NB4 (cell line): ENCODE results near the gene TOR2A.

Source experiments
- DNase-seq: peaks from one replicate; pipeline ENCODE4 v3.0.0; 2010; ENCODE audit warnings: low read depth
- H3K4me3 ChIP-seq: one replicate; pipeline ENCODE4 v1.5.1; 2011; ENCODE audit warnings: mild to moderate bottlenecking, low read depth, low read length, moderate library complexity
- CTCF ChIP-seq: IDR thresholded peaks from one replicate; pipeline ENCODE4 v1.5.1; 2012; ENCODE audit warnings: low read depth, low read length
- MAX ChIP-seq: IDR thresholded peaks from 2 replicates; pipeline ENCODE4 v1.6.1; 2011; ENCODE audit warnings: low read depth, low read length
- MYC ChIP-seq: IDR thresholded peaks from 2 replicates; pipeline ENCODE4 v1.6.1; 2011; ENCODE audit warnings: low read depth, low read length
- POLR2A ChIP-seq: IDR thresholded peaks from 2 replicates; pipeline ENCODE4 v1.6.1; 2011; ENCODE audit warnings: mild to moderate bottlenecking; ENCODE audit not compliant: insufficient read length; ENCODE audit errors: extremely low read depth

TOR2A gene

GRCh38 chr9:127744398-127745110 lies 9.5 kb upstream of the TOR2A start:
- DNase-seq: no peak
- H3K4me3 ChIP-seq: no peak overlapping the region
- TF ChIP-seq MYC: no peak
- TF ChIP-seq MAX: no peak
- TF ChIP-seq CTCF: no peak
- no peak for TF ChIP-seq POLR2A

- DNase-seq: peak; percentile 33
- no peak overlapping the region for H3K4me3 ChIP-seq
- TF ChIP-seq POLR2A (no peak), CTCF (no peak), MYC (no peak), MAX (no peak)
These were observed 7.5 kb upstream of the TOR2A start for GRCh38 chr9:127742435-127743088.

- H3K4me3 ChIP-seq: no peak overlapping the region
- no peak for TF ChIP-seq MAX
- no peak for TF ChIP-seq CTCF
- TF ChIP-seq MYC: no peak
- TF ChIP-seq POLR2A: no peak
- no peak for DNase-seq
These were observed 6.8 kb upstream of the TOR2A start for GRCh38 chr9:127741831-127742434.

- DNase-seq: no peak
- TF ChIP-seq POLR2A (no peak), MAX (no peak), MYC (no peak), CTCF (no peak)
- H3K4me3 ChIP-seq: no peak overlapping the region
These were observed 4.7 kb upstream of the TOR2A start for GRCh38 chr9:127739614-127740330.

GRCh38 chr9:127738666-127739065 lies 3.6 kb upstream of the TOR2A start:
- no peak overlapping the region for H3K4me3 ChIP-seq
- no peak for DNase-seq
- TF ChIP-seq MAX (no peak), MYC (no peak), POLR2A (no peak), CTCF (no peak)
